Right ventricle myocardium superior (tissue), 1 donor: Measurements from ENCODE around the gene GOLGA6B. TPM values are rescaled to one million over a fixed set of nuclear protein-coding genes. Genes with fewer than 3 reads are reported as not detected.
"Not testable (repeated sequence)": the region's sequence is repeated elsewhere in the genome, so short reads cannot be mapped to it uniquely, and the experiment has no call there.

Source experiments
- ATAC-seq: fragments of 200-7000 bp; cut with Tn5 transposase; one replicate; pipeline ENCODE4 v1.9.1; 2020; ENCODE audit warnings: mild to moderate bottlenecking; ENCODE audit not compliant: poor library complexity
- DNase-seq: peaks from one replicate; pipeline ENCODE4 v3.0.0-alpha.2; 2020
- intact Hi-C: fragments of 100-400 bp; cut with DNase I; formaldehyde crosslinking; loops from one replicate; pipeline ENCODE4 v1.11.2; 2022
- total RNA-seq: library from RNA; stranded (reverse); fragmentation: NEBNext Ultra II Directional; extraction: Animal tissue kit (Norgen Biotek cat#: 25700); gene quantifications from one replicate; pipeline ENCODE4 v1.2.1, GENCODE V29; 2021
- donor health status: DM: no; HTN: yes; CAD: no; lungs with severe emphysema.

Gene GOLGA6B
- total RNA-seq, 1 donor from 2014 or later: not detected

DNA sequence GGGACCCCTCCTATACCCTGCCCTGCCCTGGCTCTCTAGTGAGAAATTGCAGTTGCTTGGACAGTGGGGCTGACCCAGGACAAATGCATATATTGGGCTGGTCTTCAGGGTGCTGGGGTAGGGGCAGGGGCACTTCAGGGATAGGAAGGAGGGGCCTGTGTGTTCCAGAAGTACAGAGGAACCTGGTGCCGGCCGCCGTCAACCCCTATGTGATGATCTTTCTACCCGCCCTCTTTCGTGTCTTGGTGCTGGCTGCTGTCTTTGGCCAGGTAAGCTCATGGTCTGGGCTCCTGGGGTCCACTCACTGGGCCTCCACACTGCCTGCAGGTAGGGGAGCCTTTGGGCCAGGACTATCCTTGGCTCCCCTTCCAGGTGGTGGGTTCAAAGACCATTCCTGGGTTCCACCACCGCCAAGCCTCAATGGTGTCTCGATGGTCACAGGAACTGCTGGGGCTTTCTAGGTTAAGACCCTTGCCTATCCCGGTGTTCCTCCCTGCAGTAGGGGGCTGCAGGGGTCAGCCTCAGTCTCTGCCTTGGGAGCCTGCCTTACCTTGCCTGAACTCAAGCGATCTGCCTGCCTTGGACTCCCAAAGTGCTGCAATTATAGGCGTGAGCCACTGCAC lies 5.8 kb upstream of the GOLGA6B start:
- DNase-seq, ATAC-seq, intact Hi-C loops: not testable (repeated sequence)

GRCh38 chr15:72656014-72656413 lies 1.5 kb downstream of the GOLGA6B start:
- intact Hi-C loops: not testable (repeated sequence)

GRCh38 chr15:72661081-72661480 lies 6.6 kb downstream of the GOLGA6B start:
- DNase-seq, ATAC-seq, intact Hi-C loops: not testable (repeated sequence)

More at GRCh38 chr15:72656014-72656413, 1.5 kb downstream of the GOLGA6B start:
- not testable (repeated sequence) for DNase-seq, ATAC-seq

DNA sequence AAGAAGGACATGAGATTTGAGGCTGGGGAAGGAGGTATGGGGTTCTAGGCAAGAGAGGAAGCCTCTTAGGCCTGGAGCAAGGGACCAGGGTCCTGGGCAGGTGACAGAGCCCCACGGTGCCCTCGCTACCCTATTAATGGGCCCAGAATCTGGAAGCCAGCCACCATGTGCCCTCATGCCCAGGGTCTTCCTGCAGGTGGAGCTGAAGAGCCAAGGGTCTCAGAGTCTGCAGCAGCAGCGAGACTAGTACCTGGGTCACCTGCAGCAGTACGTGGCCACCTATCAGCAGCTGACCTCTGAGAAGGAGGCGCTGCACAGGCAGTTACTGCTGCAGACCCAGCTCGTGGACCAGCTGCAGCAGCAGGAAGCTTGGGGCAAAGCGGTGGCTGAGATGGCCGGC lies 9.4 kb downstream of the GOLGA6B start:
- intact Hi-C loops: not testable (repeated sequence)

DNA sequence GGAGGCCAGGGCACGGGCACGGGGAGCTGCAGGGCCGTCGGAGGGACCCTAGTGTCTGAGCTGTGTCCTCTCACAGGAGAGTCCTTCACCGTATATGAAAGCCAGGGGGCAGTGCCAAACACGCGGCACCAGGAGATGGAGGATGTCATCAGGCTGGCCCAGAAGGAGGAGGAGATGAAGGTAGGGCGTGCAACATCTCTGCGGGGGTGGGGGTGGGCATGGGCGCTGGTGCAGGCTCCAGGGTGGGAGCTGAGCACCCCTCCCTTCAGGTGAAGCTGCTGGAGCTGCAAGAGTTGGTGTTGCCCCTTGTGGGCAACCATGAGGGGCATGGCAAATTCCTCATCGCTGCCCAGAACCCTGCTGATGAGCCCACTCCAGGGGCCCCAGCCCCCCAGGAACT lies 11.2 kb downstream of the GOLGA6B start:
- ATAC-seq, intact Hi-C loops, DNase-seq: not testable (repeated sequence)

More for the DNA sequence above, 9.4 kb downstream of the GOLGA6B start:
- ATAC-seq, DNase-seq: not testable (repeated sequence)

DNA sequence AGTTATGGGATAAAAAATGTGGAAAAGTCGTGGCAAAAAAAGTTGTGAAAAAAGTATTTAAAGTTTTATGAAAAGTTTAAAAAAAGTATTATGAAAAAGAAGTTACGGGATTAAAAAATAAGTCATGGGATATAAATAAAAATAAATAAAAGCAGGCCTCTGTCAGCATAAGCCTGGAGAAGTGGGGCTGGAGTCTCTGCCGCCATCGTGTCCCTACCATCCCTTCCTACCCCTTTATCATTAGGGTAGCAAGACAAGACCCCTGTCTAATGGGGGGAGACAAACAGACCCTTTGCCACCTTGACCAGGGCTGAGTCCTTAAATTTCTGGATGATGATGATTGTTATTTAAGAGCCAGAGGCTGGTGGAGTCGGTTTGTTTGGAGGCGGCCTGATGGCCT lies 15.3 kb downstream of the GOLGA6B start:
- ATAC-seq, DNase-seq, intact Hi-C loops: not testable (repeated sequence)

DNA sequence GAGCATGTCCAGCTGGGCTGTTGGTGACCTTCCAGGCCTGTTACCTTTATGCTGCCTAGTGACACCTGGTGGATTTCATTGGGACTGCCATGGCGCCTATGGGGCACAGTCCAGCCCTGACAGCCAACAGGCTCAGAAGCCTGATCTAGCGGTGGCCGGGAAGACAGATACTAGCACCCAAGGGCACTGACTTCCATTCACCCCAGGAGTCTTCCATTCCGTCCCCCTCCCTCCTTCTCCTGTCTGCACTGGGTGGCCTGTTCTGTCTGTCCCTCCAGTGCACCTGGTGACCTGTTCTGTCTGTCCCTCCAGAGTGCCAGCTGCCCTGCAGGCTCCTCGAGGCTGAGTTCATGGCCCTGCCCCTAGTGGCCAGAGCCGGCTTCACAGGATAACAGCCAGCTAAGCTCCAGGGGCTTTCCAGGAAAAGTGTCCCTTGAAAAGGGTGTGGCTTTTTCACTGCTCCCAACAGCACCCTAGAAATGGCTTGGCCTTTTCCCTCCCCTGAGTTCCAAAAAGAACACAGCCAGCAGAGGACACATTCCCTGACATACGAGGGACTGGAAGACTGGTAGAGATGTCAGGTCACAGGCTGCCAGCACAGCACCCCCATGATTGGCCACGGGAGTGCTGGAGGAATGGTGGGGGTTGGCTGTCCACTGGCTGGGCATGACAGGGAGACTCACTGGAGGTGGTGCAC lies 16.3 kb downstream of the GOLGA6B start:
- peak; percentile 100 for ATAC-seq
- peak; percentile 88 for DNase-seq
- intact Hi-C loops: not testable (repeated sequence)

GRCh38 chr15:72671525-72671924 lies 17.0 kb downstream of the GOLGA6B start:
- DNase-seq (no peak), ATAC-seq (no peak)
- intact Hi-C loops: no loop called here

DNA sequence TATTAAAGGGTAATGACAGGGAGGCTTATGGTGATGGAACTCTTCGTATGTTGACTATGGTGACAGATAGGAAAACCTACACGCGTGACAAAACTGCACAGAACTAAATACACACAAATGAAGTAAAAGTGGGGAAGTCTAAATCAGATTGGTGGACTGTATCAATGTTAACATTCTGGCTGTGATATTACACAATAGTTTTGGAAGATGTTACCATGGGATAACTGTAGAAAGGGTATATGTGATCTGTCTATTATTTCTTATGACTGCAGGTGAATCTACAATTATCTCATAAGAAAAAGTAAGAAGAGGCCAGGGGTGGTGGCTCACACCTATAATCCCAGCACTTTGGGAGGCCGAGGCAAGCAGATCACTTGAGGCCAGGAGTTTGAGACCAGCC lies 22.3 kb downstream of the GOLGA6B start:
- intact Hi-C loops: no loop called here
- DNase-seq: no peak
- ATAC-seq: no peak

DNA sequence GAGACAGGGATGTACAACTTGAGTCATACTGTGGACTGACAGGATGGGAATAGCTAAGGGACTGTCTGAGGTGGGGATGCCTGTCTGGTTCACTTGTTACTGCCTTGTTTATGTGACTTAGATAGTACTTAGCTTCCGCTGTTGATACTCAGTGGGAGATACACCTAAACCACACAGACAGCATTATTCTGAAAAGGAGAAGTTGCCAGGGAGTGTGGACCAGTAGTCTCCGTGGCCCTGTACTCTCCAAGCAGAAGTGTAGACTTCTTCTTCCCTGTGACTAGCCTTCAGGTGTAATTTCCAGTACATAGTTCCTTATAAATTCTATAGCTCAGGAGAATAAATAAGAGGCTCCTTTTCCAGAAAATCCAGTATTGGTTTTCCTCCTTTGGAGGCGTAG lies 26.4 kb downstream of the GOLGA6B start:
- intact Hi-C loops: no loop called here
- DNase-seq (no peak), ATAC-seq (no peak)

GRCh38 chr15:72682772-72683171 lies 28.3 kb downstream of the GOLGA6B start:
- intact Hi-C loops: no loop called here
- ATAC-seq (no peak), DNase-seq (no peak)

- intact Hi-C loops: no loop called here
- DNase-seq (no peak), ATAC-seq (no peak)
Measured at GRCh38 chr15:72685301-72685924, 30.9 kb downstream of the GOLGA6B start.

- intact Hi-C loops: no loop called here
- ATAC-seq (peak; percentile 99), DNase-seq (peak; percentile 93)
Measured at GRCh38 chr15:72685925-72686794, 31.7 kb downstream of the GOLGA6B start, which contains the start of the genes BBS4 and HIGD2B. BBS4 (plus strand) TSS chr15:72686207; CDS start chr15:72686228, 21 bp downstream. HIGD2B (minus strand) TSS chr15:72686182; CDS start chr15:72676374, 9,808 bp downstream.

GRCh38 chr15:72688697-72689096 lies 34.2 kb downstream of the GOLGA6B start:
- no peak for DNase-seq
- intact Hi-C loops: no loop called here
- no peak for ATAC-seq

- no peak for ATAC-seq
- DNase-seq: no peak
- intact Hi-C loops: no loop called here
Measured at GRCh38 chr15:72690938-72691337, 36.4 kb downstream of the GOLGA6B start.

DNA sequence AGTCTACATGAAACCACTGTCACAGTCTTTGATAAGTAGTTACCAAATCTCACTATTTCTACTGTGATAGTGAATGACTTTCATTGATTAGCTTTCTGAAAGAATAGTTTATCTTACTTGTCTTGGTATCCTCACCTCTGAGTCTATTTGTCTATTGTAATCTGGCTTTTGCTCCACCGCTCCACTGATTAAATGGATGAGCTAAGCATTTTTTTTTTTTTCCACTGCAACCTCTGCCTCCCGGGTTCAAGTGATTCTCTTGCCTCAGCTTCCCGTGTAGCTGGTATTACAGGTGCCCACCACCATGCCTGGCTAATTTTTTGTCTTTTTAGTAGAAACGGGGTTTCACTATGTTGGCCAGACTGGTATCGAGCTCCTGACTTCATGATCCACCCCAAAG lies 44.4 kb downstream of the GOLGA6B start:
- no peak for DNase-seq
- intact Hi-C loops: no loop called here
- no peak for ATAC-seq

- intact Hi-C loops: no loop called here
- DNase-seq: no peak
- no peak for ATAC-seq
Measured at GRCh38 chr15:72700076-72700475, 45.6 kb downstream of the GOLGA6B start.

DNA sequence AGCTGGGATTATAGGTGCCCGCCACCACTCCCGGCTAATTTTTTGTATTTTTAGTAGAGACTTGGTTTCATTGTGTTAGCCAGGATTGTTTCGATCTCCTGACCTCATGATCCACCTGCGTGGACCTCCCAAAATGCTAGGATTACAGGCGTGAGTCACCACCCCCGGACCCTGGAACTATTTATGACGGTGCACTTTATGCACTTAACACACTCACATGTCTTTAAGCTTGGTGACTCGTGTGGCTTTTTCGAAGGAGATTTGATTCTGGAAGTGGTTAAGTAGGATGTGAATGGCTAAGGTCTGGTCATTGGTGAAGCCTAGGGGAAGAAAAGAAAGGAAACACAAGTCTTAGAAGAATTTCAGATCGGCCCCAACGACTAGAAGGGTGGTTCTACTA lies 51.8 kb downstream of the GOLGA6B start:
- intact Hi-C loops: no loop called here
- ATAC-seq (no peak), DNase-seq (no peak)
